IMR-90 (cell line): ENCODE results near the gene IKZF4. TPM values are rescaled to one million over a fixed set of nuclear protein-coding genes. Genes with fewer than 3 reads are reported as not detected.

ENCODE experiments used
- ATAC-seq: fragments of 200-7000 bp; cut with Tn5 transposase; 2 replicates; pipeline ENCODE4 v1.9.1; 2020; ENCODE audit warnings: low read depth, mild to moderate bottlenecking, moderate library complexity
- BruUV-seq: library from RNA; stranded (reverse); fragments of 400-500 nt; replicated peaks from 2 replicates; lab custom pipeline; 2021; lab: Mats Ljungman, UMichigan
- CTCF ChIA-PET: fragments of 300-600 bp; formaldehyde crosslinking; extraction: SDS; loops from one replicate; lab custom pipeline; 2021; ENCODE audit warnings: antibody characterized with exemption; lab: Yijun Ruan, JAX
- POLR2A ChIA-PET: fragments of 300-600 bp; sonication (Branson Sonifier 250); formaldehyde crosslinking; loops from one replicate; lab custom pipeline; 2022; ENCODE audit warnings: antibody characterized with exemption; ENCODE audit not compliant: unreplicated experiment; lab: Charles Lee
- DNase-seq: peaks from one replicate; pipeline ENCODE4 v3.0.0; 2013
- H2AFZ ChIP-seq: replicated peaks from 2 replicates; pipeline ENCODE3; 2013; ENCODE audit warnings: low read length, mild to moderate bottlenecking; ENCODE audit not compliant: poor library complexity
- H2AK5ac ChIP-seq: 2 replicates; pipeline ENCODE4 v1.6.1; 2013; ENCODE audit warnings: low read depth, low read length, inconsistent platforms
- H2AK9ac ChIP-seq: replicated peaks from 2 replicates; pipeline ENCODE3; 2013; ENCODE audit warnings: mild to moderate bottlenecking, low read depth, low read length, moderate library complexity; ENCODE audit not compliant: poor library complexity
- H2BK120ac ChIP-seq: 2 replicates; pipeline ENCODE4 v1.6.1; 2013; ENCODE audit warnings: low read depth, low read length, inconsistent platforms
- H2BK15ac ChIP-seq: 3 replicates; pipeline ENCODE4 v1.6.1; 2013; ENCODE audit warnings: low read depth, low read length, inconsistent platforms
- H2BK20ac ChIP-seq: 2 replicates; pipeline ENCODE4 v1.6.1; 2013; ENCODE audit warnings: low read depth, mild to moderate bottlenecking, inconsistent platforms, low read length, moderate library complexity
- H2BK5ac ChIP-seq: 2 replicates; pipeline ENCODE4 v1.6.1; 2013; ENCODE audit warnings: mild to moderate bottlenecking, low read depth, low read length, inconsistent platforms; ENCODE audit not compliant: poor library complexity, severe bottlenecking
- H3K14ac ChIP-seq: replicated peaks from 2 replicates; pipeline ENCODE4 v1.6.1; 2013; ENCODE audit warnings: low read depth, low read length, inconsistent platforms
- H3K18ac ChIP-seq: 2 replicates; pipeline ENCODE4 v1.6.1; 2013; ENCODE audit warnings: low read depth, low read length, control low read depth
- H3K23ac ChIP-seq: 2 replicates; pipeline ENCODE4 v1.6.1; 2013; ENCODE audit warnings: low read depth, low read length, inconsistent platforms
- H3K27ac ChIP-seq: 2 replicates; pipeline ENCODE4 v1.5.1; 2013; ENCODE audit warnings: mild to moderate bottlenecking, control low read depth, low read length; ENCODE audit not compliant: insufficient read depth
- H3K27me3 ChIP-seq: 2 replicates; pipeline ENCODE4 v1.6.1; 2013; ENCODE audit warnings: low read length; ENCODE audit not compliant: control insufficient read depth, insufficient read depth
- H3K36me3 ChIP-seq: 2 replicates; pipeline ENCODE4 v1.6.1; 2013; ENCODE audit warnings: low read length, mixed read lengths; ENCODE audit not compliant: control insufficient read depth, insufficient read depth
- H3K4ac ChIP-seq: 2 replicates; pipeline ENCODE4 v1.6.1; 2013; ENCODE audit warnings: low read depth, low read length, inconsistent platforms
- H3K4me1 ChIP-seq: 2 replicates; pipeline ENCODE4 v1.6.1; 2013; ENCODE audit warnings: low read length, mixed read lengths; ENCODE audit not compliant: control insufficient read depth, insufficient read depth
- H3K4me2 ChIP-seq: 2 replicates; pipeline ENCODE4 v1.6.1; 2013; ENCODE audit warnings: low read depth, mild to moderate bottlenecking, control low read depth, low read length, moderate library complexity
- H3K4me3 ChIP-seq: 2 replicates; pipeline ENCODE4 v1.5.1; 2013; ENCODE audit warnings: low read depth, mild to moderate bottlenecking, control low read depth, low read length, moderate library complexity; ENCODE audit not compliant: insufficient read depth
- H3K56ac ChIP-seq: 2 replicates; pipeline ENCODE4 v1.6.1; 2013; ENCODE audit warnings: low read length, inconsistent platforms; ENCODE audit not compliant: insufficient read depth; ENCODE audit errors: extremely low read depth
- H3K79me1 ChIP-seq, 2 experiments: 2 replicates each; pipeline ENCODE4 v1.6.1; 2013; ENCODE audit warnings: low read length in 2 of 2, inconsistent platforms in 1 of 2, low read depth in 1 of 2
- H3K9ac ChIP-seq: 2 replicates; pipeline ENCODE4 v1.6.1; 2013; ENCODE audit warnings: low read depth, low read length, control low read depth
- H3K9me1 ChIP-seq: 2 replicates; pipeline ENCODE4 v1.6.1; 2013; ENCODE audit warnings: low read length, inconsistent platforms; ENCODE audit not compliant: insufficient read depth
- H3K9me3 ChIP-seq: 2 replicates; pipeline ENCODE4 v1.6.1; 2013; ENCODE audit warnings: low read length; ENCODE audit not compliant: control insufficient read depth, insufficient read depth
- H4K20me1 ChIP-seq: 2 replicates; pipeline ENCODE4 v1.6.1; 2013; ENCODE audit warnings: low read length, inconsistent platforms; ENCODE audit not compliant: insufficient read depth
- H4K5ac ChIP-seq: 2 replicates; pipeline ENCODE4 v1.6.1; 2013; ENCODE audit warnings: mild to moderate bottlenecking, low read depth, low read length, control low read depth
- H4K8ac ChIP-seq, 2 experiments: 2 replicates each; pipeline ENCODE4 v1.6.1; 2013; ENCODE audit warnings: low read depth in 2 of 2, low read length in 2 of 2, control low read depth in 1 of 2, inconsistent platforms in 1 of 2
- H4K91ac ChIP-seq: 2 replicates; pipeline ENCODE4 v1.6.1; 2013; ENCODE audit warnings: low read depth, low read length, inconsistent platforms; ENCODE audit not compliant: insufficient read depth
- BHLHE40 ChIP-seq: fragments of 150-350 bp; IDR thresholded peaks from 2 replicates; pipeline ENCODE4 v1.6.1; 2016; ENCODE audit warnings: mild to moderate bottlenecking, low read depth, low read length
- CHD1 ChIP-seq: IDR thresholded peaks from 2 replicates; pipeline ENCODE4 v1.6.1; 2012; ENCODE audit warnings: low read depth, low read length, improper control_type of control experiment
- CTCF ChIP-seq: conservative IDR thresholded peaks from 2 replicates; pipeline ENCODE4 v1.5.1; 2012; ENCODE audit warnings: mild to moderate bottlenecking, low read depth, low read length, improper control_type of control experiment
- FOS ChIP-seq: fragments of 150-350 bp; IDR thresholded peaks from 2 replicates; pipeline ENCODE4 v1.6.1; 2016; ENCODE audit warnings: low read depth, low read length
- MAZ ChIP-seq: IDR thresholded peaks from 2 replicates; pipeline ENCODE4 v1.6.1; 2012; ENCODE audit warnings: low read depth, mild to moderate bottlenecking, low read length, improper control_type of control experiment, moderate library complexity, borderline replicate concordance
- POLR2A ChIP-seq: IDR thresholded peaks from 2 replicates; pipeline ENCODE4 v1.6.1; 2012; ENCODE audit warnings: mild to moderate bottlenecking, low read depth, low read length
- SMC3 ChIP-seq: fragments of 150-350 bp; IDR thresholded peaks from 2 replicates; pipeline ENCODE4 v1.6.1; 2016; ENCODE audit warnings: low read depth, mild to moderate bottlenecking, antibody characterized with exemption, low read length, moderate library complexity
- WGBS, 2 experiments: methylation state at CpG; one replicate each; pipeline versions ENCODE4 v1.1.5 to v1.1.7; 2013; ENCODE audit warnings: missing lambda C conversion rate in 2 of 2; ENCODE audit not compliant: insufficient read length in 1 of 2; ENCODE audit errors: extremely low coverage in 2 of 2; 5-methylcytosine and 5-hydroxymethylcytosine counted together
- dilution Hi-C: fragments of 300-500 bp; cut with HindIII; formaldehyde crosslinking; loops from one replicate; pipeline ENCODE4 v1.14.3; 2018; ENCODE audit warnings: low sequenced_read_pairs; ENCODE audit not compliant: unreplicated experiment
- in situ Hi-C: fragments of 300-500 bp; cut with MboI; formaldehyde crosslinking; loops from 3 replicates; pipeline ENCODE4 v1.14.3; 2019; ENCODE audit warnings: low sequenced_read_pairs, inconsistent platforms, mixed read lengths
- intact Hi-C: fragments of 100-400 bp; cut with micrococcal nuclease; formaldehyde crosslinking; loops from 2 replicates; pipeline ENCODE4 v1.10.0; 2022
- polyA plus RNA-seq, 3 experiments: library from polyadenylated mRNA; depleted of rRNA; stranded (reverse); fragments of >200 nt; gene quantifications; 2 replicates each; pipeline ENCODE4 v1.2.3, GENCODE V29; 2012; ENCODE audit warnings: low replicate concordance in 1 of 3
- total RNA-seq: library from RNA; depleted of rRNA; stranded (reverse); fragments of >200 nt; gene quantifications from 2 replicates; pipeline ENCODE4 v1.2.3, GENCODE V29; 2012

IKZF4 gene
- total and polyA plus RNA-seq, 2 of the 4 experiments (the other 2 are of a cell fraction), result 1.8 to 7.1 TPM

GRCh38 chr12:56086096-56086495 is 65.3 kb downstream of the IKZF4 start:
- TF ChIP-seq POLR2A (no peak), CTCF (no peak), BHLHE40 (no peak), CHD1 (no peak), FOS (no peak), MAZ (no peak), SMC3 (no peak)
- Histone ChIP-seq H2BK20ac (no peak overlapping the region), H3K9me1 (0 out of 2 replicates have a peak, but pooled peaks cover 3% of the 10 kb centered on the region), H2BK120ac (no peak overlapping the region), H3K4me2 (no peak overlapping the region), H2AFZ (no peak overlapping the region), H4K20me1 (no peaks in the 10 kb centered on the region), H3K56ac (no peak overlapping the region), H2BK15ac (no peak overlapping the region), H3K79me1 (no peaks in the 10 kb centered on the region), H4K5ac (no peak overlapping the region), H3K27me3 (peaks cover 33% of the 10 kb centered on the region), H3K4ac (no peak overlapping the region), H2BK5ac (no peak overlapping the region), H3K9me3 (no peaks in the 10 kb centered on the region), H2AK5ac (no peak overlapping the region), H3K9ac (no peak overlapping the region), H3K27ac (no peak overlapping the region), H3K23ac (no peak overlapping the region), H3K36me3 (no peaks in the 10 kb centered on the region), H2AK9ac (no peak overlapping the region), H3K4me1 (no peaks in the 10 kb centered on the region), H3K18ac (no peak overlapping the region), H3K4me3 (no peak overlapping the region), H4K8ac (no peak overlapping the region), H3K14ac (no peak overlapping the region), H4K91ac (no peak overlapping the region)
- DNase-seq (no peak), ATAC-seq (no peak)
- dilution Hi-C loops (no loop called here), intact Hi-C loops (no loop called here), in situ Hi-C loops (no loop called here)
- CTCF ChIA-PET, result interaction anchor here (0.8 kb wide), 1 partner anchor 18 kb away, joined by 3 read pairs; the partner anchor contains the start of gene PA2G4
- BruUV-seq, result no TSS peak
- POLR2A ChIA-PET, result no interaction called here
- WGBS, 2 experiments, result no CpG with 5 or more reads among the region's 3 CpGs
